SK-N-MC (cell line): ENCODE data around the gene DGKH.

Experiments used
- EZH2 ChIP-seq: fragments of 200-600 bp; sonication (generic); IDR thresholded peaks from one replicate; pipeline ENCODE4 v1.6.1; 2017; ENCODE audit warnings: antibody characterized with exemption
- POLR2AphosphoS5 ChIP-seq: IDR thresholded peaks from 2 replicates; pipeline ENCODE4 v1.6.1; 2012; ENCODE audit warnings: mild to moderate bottlenecking, low read depth, low read length, borderline replicate concordance

- TF ChIP-seq EZH2 = no peak
- no peak for TF ChIP-seq POLR2AphosphoS5
These were observed 36.7 kb upstream of the DGKH start for GRCh38 chr13:42011601-42012350.
